B cell (primary cell): ENCODE data around the gene RNF213.

ENCODE experiments used
- CTCF ChIP-seq: fragments of 200-600 bp; IDR thresholded peaks from one replicate; pipeline ENCODE4 v1.8.0; 2022; ENCODE audit warnings: antibody characterized with exemption, mild to moderate bottlenecking
- EZH2 ChIP-seq: IDR thresholded peaks from 2 replicates; pipeline ENCODE4 v1.6.1; 2012; ENCODE audit warnings: borderline replicate concordance, low read depth, mild to moderate bottlenecking, moderate library complexity, low read length; ENCODE audit not compliant: insufficient read depth, poor library complexity, severe bottlenecking

GRCh38 chr17:80248894-80249710 lies 11.6 kb upstream of the RNF213 start:
- no peak for TF ChIP-seq EZH2
- no peak for TF ChIP-seq CTCF
